NOMO-1 treated with DMSO at 0.1 percent for 48 hours (cell line): ENCODE measurements around the gene IRF3.

Source experiments
- DNase-seq: peaks from one replicate; lab custom pipeline; 2025; ENCODE audit not compliant: unreplicated experiment; lab: John Stamatoyannopoulos, UW

Gene IRF3

GRCh38 chr19:49687566-49688316, 22.1 kb upstream of the IRF3 start:
- no peak for DNase-seq

- DNase-seq: no peak
Measured at GRCh38 chr19:49687150-49687549, 21.5 kb upstream of the IRF3 start.

- DNase-seq: no peak
Measured at GRCh38 chr19:49686503-49687088, 20.9 kb upstream of the IRF3 start.

DNA sequence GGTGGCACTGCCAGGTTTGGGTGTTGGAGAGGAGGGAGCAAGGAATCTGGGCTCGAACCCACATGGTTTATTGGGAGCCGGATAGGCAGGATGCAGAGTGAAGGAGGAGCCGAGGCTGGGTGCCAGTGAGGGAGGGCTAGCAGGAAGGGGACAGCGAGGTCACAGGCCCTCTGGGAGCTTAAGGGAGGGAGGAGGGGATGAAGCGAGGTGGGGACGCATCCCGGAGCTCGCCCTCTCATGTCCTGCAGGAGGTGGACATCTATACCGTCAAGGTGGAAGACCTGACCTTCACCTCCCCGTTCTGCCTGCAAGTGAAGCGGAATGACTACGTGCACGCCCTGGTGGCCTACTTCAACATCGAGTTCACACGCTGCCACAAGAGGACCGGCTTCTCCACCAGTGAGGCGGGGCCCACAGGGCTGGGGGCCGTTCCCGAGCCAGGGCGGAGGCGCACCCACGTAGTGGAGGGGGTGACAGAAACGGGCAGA, 20.2 kb upstream of the IRF3 start:
- DNase-seq: no peak

DNA sequence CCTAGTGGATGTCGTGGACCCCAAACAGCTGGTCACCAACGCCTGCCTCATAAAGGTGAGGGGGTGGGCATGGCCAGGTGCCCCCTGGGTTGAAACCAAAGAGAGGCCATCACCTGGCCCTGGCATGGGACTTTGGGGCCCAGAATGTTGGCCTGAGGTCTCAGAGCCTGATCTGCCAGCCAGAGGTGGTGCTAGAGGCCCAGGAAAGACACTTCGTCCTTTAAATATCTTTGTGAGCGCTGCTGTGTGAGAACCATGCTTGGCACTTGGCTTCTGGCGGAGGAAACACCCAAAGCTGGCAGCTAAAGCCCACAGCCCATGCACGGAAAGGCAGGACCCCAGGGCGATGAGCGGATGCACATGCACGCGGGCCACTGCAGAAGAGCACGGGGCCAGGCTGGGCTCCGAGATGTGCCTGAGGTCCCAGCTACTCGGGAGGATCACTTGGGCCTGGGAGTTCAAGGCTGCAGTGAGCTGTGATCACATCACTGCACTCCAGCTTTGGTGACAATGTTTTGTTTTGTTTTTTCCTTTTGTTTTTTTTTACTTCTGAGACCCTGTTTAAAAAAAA, 19.4 kb upstream of the IRF3 start:
- no peak for DNase-seq

DNA sequence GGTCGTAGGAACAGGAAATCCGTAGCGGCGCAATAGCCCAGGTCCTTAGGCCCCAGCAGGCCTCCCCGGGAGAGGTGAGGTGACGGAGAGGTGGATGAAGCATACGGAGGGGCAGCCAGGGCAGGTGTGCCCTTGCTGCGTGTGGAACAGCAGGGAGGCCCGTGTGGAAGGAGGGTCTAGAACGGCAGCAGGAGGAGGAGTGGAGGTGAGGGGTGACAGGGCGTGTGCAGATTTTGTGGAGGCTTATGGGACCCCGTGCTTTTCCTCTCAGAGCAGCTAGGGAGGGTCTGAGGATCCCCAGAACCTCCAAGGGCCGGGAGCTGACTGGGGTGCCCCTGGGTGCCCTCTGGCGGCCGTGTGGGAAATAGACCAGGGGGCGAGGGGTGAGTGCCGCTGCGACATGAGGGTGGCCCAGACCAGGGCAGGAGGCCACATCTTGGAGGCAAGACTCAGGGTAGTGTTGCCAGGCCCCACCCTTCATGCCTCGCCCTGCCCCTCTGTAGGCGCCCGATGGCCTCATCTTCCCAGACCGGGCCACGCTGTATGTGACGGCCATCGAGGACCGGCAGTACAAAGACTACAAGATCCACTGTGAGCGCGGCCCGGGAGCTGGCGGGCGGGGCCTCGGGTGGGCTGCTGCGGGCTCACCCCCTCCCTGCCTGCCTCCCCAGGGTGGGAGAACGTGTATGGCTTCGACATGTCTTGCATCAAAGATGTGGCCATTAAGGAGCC, 18.8 kb upstream of the IRF3 start:
- no peak for DNase-seq

DNA sequence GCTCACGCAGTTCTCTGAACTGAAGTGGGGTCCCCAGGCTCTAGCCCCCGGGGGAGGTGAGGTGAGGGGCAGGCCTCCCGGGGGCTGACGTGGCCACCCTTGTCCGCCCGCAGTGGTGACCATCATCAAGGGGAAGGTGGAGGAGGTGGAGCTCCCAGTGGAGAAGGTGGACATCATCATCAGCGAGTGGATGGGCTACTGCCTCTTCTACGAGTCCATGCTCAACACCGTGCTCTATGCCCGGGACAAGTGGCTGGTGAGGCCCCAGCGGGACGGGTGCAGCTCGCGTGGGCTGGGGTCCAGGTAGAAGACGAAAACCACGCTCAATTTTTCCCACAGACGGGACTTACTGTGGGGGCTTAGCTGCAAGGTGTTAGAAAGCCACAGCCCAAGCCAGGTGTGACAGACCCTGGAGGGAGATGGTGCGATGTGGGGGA, 18.2 kb upstream of the IRF3 start:
- no peak for DNase-seq

DNA sequence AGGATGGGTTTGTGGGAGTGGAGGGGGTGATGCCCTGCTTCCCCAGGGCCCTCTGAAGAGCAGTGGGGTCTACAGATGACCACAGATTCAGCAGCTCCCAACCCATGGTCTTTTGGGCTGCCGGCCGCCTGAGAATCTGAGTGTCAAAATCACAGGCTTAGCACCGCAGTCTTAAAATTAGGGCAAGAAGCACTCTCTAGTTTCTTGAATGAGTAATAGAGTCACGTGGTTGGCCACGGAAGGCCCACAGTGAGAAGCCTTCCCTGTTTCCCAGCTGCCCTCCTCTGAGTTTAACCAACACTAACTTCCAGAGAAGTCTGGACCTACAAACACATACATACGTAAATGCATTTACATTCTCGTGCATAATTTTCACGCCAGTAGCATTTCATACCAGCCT, 16.6 kb upstream of the IRF3 start:
- DNase-seq: no peak

- DNase-seq: no peak
Measured at GRCh38 chr19:49681830-49682229, 16.2 kb upstream of the IRF3 start.

GRCh38 chr19:49680421-49681351, 15.0 kb upstream of the IRF3 start:
- DNase-seq: peak; percentile 80

- DNase-seq: no peak
Measured at GRCh38 chr19:49679771-49680413, 14.2 kb upstream of the IRF3 start.

DNA sequence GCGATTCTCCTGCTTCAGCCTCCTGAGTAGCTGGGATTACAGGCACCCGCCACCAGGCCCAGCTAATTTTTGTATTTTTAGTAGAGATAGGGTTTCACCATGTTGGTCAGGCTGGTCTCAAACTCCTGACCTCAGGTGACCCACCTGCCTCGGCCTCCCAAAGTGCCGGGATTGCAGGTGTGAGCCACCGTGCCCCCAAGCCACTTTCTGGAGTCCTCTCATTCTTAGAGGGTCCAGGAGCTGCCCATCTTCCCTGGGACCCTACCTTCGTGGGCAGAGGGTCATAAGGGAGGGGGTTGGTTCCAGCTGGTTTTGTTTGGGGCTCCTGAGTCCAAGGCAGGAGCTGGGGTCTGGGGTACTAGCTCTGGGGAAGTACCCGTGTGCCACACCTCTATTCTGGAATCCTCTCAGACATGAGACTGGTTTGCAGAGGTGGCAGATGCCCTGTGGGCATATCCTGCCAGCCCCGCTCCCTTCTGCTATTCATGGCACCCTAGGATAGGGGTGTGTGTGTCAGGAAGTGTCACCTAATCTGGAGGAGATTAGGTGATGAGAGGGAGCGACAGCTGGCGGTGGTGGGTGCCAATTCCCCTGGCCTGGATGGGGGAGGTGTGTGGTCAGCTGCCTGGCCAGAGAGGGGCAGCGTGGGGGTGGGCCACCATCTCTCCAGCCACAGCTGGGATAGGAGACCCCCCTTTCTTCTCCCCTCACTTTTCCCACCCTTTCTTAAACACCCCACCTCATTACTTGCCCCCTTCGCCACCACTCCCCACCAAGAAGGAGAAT, 13.5 kb upstream of the IRF3 start:
- no peak for DNase-seq

DNA sequence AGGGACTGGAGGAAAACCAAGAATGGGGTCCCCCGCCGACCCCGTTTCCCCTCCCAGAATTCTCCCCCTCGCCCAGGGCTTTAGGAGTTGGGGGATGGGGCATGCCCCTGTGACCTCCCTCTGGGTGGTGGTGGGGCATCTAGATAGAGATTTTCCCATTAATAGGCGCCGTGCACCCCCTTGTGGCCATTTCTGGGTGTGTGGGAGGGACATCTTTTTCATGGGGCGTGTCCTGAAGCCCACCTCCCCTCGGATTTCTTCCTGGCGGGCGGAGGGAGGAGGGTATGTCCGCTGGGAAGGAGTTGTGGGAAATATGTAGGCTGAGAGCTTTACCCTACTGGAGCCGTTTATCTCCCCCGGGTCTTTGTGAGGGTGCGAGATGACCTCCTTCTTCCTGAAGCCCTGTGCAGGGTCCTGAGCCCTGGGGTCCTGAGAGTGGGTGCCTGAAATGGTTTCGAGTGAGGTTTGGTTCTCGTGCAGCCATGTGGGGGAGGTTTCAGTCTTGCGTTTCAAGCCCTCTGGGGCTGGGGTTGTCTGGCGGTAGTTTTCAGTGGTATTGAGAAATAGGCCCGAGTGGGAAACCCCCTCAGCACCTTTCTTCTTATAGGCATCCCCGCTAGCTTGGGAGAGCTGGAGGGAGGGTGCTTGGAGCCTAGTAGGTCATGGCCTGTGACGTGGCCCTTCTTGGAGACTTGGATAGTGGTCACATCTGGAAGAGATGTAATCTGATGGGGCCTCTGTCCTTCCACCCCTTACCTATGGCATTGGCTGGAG, 12.4 kb upstream of the IRF3 start:
- peak; percentile 27 for DNase-seq

GRCh38 chr19:49677231-49677900, 11.7 kb upstream of the IRF3 start, which contains the start of gene PRMT1:
TSS of gene PRMT1 (plus strand) at chr19:49677271. CDS start at chr19:49677281, 10 bp downstream.
- DNase-seq: no peak

- DNase-seq: peak; percentile 99
Measured at GRCh38 chr19:49676784-49677230, 11.2 kb upstream of the IRF3 start.

DNA sequence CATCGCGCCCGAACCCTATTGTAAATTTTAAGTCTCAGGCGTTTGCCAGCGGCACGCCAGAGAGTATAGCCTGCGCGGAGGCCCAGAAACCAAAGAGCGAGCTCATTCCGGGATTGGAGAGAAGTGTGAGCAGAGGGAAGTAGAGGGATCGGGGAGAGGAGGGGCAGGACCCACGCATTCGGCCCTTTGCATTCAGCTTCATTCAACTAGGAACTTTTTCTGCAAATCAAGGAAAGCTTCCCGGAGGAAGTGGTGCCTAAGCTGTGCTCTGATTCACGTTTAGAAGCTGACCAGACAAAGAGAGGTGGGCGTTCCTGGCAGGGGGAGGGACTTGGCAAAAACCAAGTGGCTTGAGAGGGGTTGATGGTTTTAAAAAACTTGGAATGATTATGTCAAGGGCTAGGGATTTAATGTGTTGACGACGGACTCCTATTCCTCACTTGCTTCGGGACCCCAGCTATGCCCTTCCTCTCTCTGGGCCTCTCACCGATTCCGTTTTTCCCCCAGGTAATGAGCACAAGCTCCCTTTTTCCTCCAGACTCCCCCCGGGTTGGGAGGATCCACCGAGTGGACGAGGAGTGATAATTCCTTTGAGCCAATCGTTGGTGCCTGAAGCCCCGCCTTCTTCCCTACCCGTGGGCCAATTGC, 10.6 kb upstream of the IRF3 start:
- peak; percentile 89 for DNase-seq
